Lung (tissue), 12 donors: ENCODE data around the gene MELTF. TPM values are rescaled to one million over a fixed set of nuclear protein-coding genes. Genes with fewer than 3 reads are reported as not detected.

Experiments used
- ATAC-seq: fragments of 200-7000 bp; cut with Tn5 transposase; one replicate; pipeline ENCODE4 v1.9.1; 2020; ENCODE audit warnings: moderate number of reproducible peaks; ENCODE audit not compliant: insufficient read depth, low FRiP score
- DNase-seq, 3 donors: peaks; one replicate each; pipeline ENCODE4 v3.0.0-alpha.2; 2013 to 2017
- H3K27ac ChIP-seq, 2 donors: one replicate each; pipeline ENCODE4 v1.5.1; 2013; ENCODE audit warnings: mild to moderate bottlenecking in 2 of 2, moderate library complexity in 2 of 2, control low read depth in 1 of 2, inconsistent platforms in 1 of 2, low read depth in 1 of 2, low read length in 1 of 2
- H3K27me3 ChIP-seq, 3 donors: one replicate each; pipeline ENCODE4 v1.5.1; 2013; ENCODE audit warnings: low read length in 2 of 3; ENCODE audit not compliant: control insufficient read depth in 3 of 3, insufficient read depth in 3 of 3
- H3K36me3 ChIP-seq, 4 donors: one replicate each; pipeline ENCODE4 v1.5.1; 2013; ENCODE audit warnings: low read length in 4 of 4, mild to moderate bottlenecking in 1 of 4, moderate library complexity in 1 of 4; ENCODE audit not compliant: control insufficient read depth in 4 of 4, insufficient read depth in 4 of 4
- H3K4me1 ChIP-seq, 5 donors: one replicate each; pipeline ENCODE4 v1.5.1; 2013; ENCODE audit warnings: low read length in 5 of 5, mild to moderate bottlenecking in 2 of 5, moderate library complexity in 1 of 5; ENCODE audit not compliant: control insufficient read depth in 5 of 5, insufficient read depth in 5 of 5
- H3K4me3 ChIP-seq: one replicate; pipeline ENCODE4 v1.5.1; 2013; ENCODE audit warnings: mild to moderate bottlenecking, control low read depth, moderate library complexity
- H3K9ac ChIP-seq, 2 donors: one replicate each; pipeline ENCODE4 v1.5.1; 2013; ENCODE audit warnings: low read length in 2 of 2, control low read depth in 1 of 2; ENCODE audit not compliant: insufficient read depth in 1 of 2
- H3K9me3 ChIP-seq, 4 donors: one replicate each; pipeline ENCODE4 v1.5.1; 2013; ENCODE audit warnings: low read length in 3 of 4, mild to moderate bottlenecking in 1 of 4, moderate library complexity in 1 of 4; ENCODE audit not compliant: control insufficient read depth in 4 of 4, insufficient read depth in 3 of 4
- WGBS, 2 donors: extraction: QIAGEN DNeasy Blood & Tissue Kit; methylation state at CpG; one replicate each; pipeline ENCODE4 v1.1.7; 2013; 5-methylcytosine and 5-hydroxymethylcytosine counted together
- polyA plus RNA-seq, 2 donors: library from polyadenylated mRNA; stranded (reverse); fragments of 200-250 nt; gene quantifications; one replicate each; pipeline ENCODE4 v1.2.1, GENCODE V29; 2013
- total RNA-seq, 2 donors: library from RNA; depleted of rRNA in 1 of 2; stranded (reverse); fragments of >200 nt in 1 of 2; gene quantifications; one replicate each; pipeline ENCODE4 v1.2.1, GENCODE V29; 2014 to 2021
- TF ChIP-seq, protein P1 (sequence below): IDR thresholded peaks from 2 replicates; pipeline ENCODE4 v1.5.1; 2012; ENCODE audit warnings: mild to moderate bottlenecking; ENCODE audit errors: control extremely low read depth, extremely low read depth
- donor health status: control.
- donor health status: control.
- donor health status: Bipolar disorder and iron deficiency.
- donor health status: healthy.
- donor health status: DM: yes; HTN: yes; CAD: no.

Gene MELTF
- total and polyA plus RNA-seq, 4 donors: 2.6 to 10.6 (median 3.9) TPM

DNA sequence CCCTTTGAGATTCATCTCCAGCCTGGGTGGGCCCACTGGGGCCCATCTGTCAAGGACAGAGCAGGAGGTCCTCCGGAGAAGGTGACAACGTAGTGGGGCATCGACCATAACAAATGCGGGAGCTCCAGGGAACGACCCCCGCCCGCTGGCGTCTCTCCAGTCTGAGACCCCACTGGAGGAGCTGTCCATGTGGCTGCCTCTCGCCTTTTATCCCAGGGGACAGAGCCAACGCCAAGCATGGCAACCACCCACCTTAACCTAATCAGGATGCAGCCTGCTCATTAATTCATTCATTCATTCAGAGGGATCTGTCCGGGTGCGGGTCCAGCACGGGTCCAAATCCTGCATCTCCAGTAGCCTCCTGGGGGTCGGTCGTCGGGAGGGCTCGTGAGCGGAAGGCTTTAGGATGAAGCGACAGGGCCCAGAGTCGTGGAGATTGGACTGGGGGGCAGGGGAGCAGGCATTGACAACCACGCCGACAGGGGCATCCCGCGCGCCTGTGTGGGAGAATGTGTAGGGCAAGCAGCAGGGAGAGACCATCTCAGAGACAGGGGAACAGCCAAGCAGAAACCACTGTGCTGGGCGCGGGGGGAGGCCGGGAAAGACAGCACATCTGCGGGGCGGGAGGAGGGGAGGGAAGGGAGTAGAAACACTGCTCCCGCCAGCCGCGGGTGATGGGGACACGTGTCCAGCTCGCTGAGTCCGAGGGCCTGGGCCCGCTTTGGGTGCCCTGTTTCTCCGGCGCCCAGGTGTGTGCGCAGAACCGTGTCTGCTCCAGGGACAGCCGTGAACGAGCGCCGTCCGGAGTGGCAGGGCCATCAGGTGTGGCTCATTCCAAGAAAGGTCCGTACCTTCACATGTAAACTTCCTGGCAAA lies 62.9 kb downstream of the MELTF start:
- no peak for ATAC-seq
- Histone ChIP-seq H3K4me1 (peaks cover 0 to 24% (median 12%) of the 10 kb centered on the region in 5 donors), H3K4me3 (no peak overlapping the region), H3K27me3 (peaks cover 0 to 52% (median 48%) of the 10 kb centered on the region in 3 donors), H3K27ac (no peak overlapping the region), H3K9ac (no peak overlapping the region), H3K9me3 (peaks cover 0 to 3% (median 1%) of the 10 kb centered on the region in 4 donors), H3K36me3 (peaks cover 0 to 5% (median 0%) of the 10 kb centered on the region in 4 donors)
- WGBS, 2 donors: 72 to 80% methylated on average over 46 to 47 of the region's 47 CpGs
- peak in 2 of 3 donors; percentile 53 to 64 for DNase-seq
- TF ChIP-seq, protein P1, sequence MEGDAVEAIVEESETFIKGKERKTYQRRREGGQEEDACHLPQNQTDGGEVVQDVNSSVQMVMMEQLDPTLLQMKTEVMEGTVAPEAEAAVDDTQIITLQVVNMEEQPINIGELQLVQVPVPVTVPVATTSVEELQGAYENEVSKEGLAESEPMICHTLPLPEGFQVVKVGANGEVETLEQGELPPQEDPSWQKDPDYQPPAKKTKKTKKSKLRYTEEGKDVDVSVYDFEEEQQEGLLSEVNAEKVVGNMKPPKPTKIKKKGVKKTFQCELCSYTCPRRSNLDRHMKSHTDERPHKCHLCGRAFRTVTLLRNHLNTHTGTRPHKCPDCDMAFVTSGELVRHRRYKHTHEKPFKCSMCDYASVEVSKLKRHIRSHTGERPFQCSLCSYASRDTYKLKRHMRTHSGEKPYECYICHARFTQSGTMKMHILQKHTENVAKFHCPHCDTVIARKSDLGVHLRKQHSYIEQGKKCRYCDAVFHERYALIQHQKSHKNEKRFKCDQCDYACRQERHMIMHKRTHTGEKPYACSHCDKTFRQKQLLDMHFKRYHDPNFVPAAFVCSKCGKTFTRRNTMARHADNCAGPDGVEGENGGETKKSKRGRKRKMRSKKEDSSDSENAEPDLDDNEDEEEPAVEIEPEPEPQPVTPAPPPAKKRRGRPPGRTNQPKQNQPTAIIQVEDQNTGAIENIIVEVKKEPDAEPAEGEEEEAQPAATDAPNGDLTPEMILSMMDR: no peak

DNA sequence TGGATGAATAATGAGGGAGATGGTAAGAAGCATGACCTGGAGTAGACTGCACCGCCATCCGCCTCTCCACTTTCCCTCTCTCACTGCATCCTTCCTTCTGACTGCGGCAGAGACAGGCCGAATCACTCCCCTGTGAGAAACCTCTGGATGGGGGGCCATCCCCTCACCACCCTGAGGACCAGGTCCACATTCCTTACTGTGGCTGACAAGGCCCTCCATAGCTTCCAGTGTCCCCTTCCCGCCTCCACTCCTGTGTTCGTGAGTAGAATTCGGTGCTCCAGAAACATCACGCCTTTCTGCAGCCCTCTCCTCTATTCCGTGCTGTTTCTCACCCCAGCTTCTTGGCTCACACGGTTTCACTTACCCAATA lies 63.8 kb downstream of the MELTF start:
- H3K4me1 ChIP-seq: peaks cover 0 to 24% (median 12%) of the 10 kb centered on the region in 5 donors
- ATAC-seq (no peak), DNase-seq (no peak)
- H3K9me3 ChIP-seq: no peaks in the 10 kb centered on the region
- H3K27me3 ChIP-seq: peaks cover 0 to 46% (median 42%) of the 10 kb centered on the region in 3 donors
- no peak overlapping the region for H3K4me3 ChIP-seq
- TF ChIP-seq, protein P1: no peak
- no peak overlapping the region for H3K9ac ChIP-seq
- 95 to 96% methylated on average over 10 of the region's 10 CpGs for whole genome bisulfite sequencing, 2 donors
- H3K27ac ChIP-seq: no peak overlapping the region
- H3K36me3 ChIP-seq: peaks cover 0 to 5% (median 0%) of the 10 kb centered on the region in 4 donors

DNA sequence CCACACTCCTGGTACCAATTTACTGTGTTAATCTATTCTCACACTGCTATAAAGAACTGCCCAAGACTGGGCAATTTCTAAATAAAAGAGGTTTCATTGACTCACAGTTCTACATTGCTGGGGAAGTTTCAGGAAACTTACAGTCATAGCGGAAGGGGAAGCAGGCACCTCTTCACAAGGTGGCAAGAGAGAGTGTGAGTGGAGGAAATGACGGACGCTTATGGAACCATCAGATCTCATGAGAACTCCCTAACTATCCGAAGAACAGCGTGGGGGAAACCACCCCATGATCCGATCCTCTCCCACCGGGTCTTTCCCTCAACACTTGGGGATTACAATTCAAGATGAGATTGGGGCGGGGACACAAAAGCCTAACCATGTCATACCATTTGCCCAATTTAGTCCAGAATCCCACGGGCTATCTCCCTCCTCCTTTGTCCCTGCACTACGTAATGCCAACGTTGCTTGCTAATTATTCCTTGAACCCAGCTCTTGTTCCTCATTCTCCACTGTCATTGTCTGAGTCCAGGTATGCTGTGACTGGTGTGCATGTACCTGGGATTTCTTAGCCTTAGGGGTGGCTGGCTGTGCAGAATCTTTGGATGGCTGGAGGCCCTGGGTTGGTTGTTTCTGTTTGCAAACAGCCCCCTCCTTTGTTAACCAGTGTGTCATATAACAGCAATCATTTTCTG lies 64.4 kb downstream of the MELTF start:
- H3K4me3 ChIP-seq: no peak overlapping the region
- no peak for DNase-seq
- no peak overlapping the region for H3K9ac ChIP-seq
- H3K9me3 ChIP-seq: no peaks in the 10 kb centered on the region
- no peak for ATAC-seq
- TF ChIP-seq, protein P1: no peak
- no peak overlapping the region for H3K27ac ChIP-seq
- peaks cover 0 to 5% (median 0%) of the 10 kb centered on the region in 4 donors for H3K36me3 ChIP-seq
- H3K4me1 ChIP-seq: peaks cover 0 to 24% (median 12%) of the 10 kb centered on the region in 5 donors
- WGBS, 2 donors: 92 to 94% methylated on average over 11 of the region's 11 CpGs
- peaks cover 0 to 41% (median 37%) of the 10 kb centered on the region in 3 donors for H3K27me3 ChIP-seq
